ENCODE results near the gene DDX41.
"Not testable (repeated sequence)": the region's sequence is repeated elsewhere in the genome, so short reads cannot be mapped to it uniquely, and the experiment has no call there.

The DDX41 gene

GRCh38 chr5:177536386-177536785 lies 19.6 kb upstream of the DDX41 start:
- H3K36me3 ChIP-seq: peaks cover 17 to 56% (median 51%) of the 10 kb centered on the region in 3 donors
- TF ChIP-seq CTCF (IDR thresholded peaks at IDR 0.05): no peak
- DNase-seq: no peak
- peaks cover 14 to 72% (median 48%) of the 10 kb centered on the region in 4 donors for H3K4me1 ChIP-seq
- H3K27me3 ChIP-seq: no peaks in the 10 kb centered on the region
- no peak overlapping the region for H3K4me3 ChIP-seq
- peak overlapping the region; percentile 76 to 79 for H3K27ac ChIP-seq
- no peaks in the 10 kb centered on the region for H3K9me3 ChIP-seq
- intact Hi-C loops (cut with DNase I; ENCODE audit: low total_unique reads): no loop called here

- Histone ChIP-seq H3K27me3 (no peaks in the 10 kb centered on the region), H3K9me3 (no peaks in the 10 kb centered on the region), H3K4me1 (peaks cover 14 to 61% (median 45%) of the 10 kb centered on the region in 4 donors), H3K36me3 (peaks cover 30 to 68% (median 62%) of the 10 kb centered on the region in 3 donors), H3K4me3 (no peak overlapping the region), H3K27ac (peak overlapping the region; percentile 45 to 79)
- intact Hi-C loops (cut with DNase I; ENCODE audit: low total_unique reads): no loop called here
- DNase-seq: no peak
- no peak for TF ChIP-seq CTCF (IDR thresholded peaks at IDR 0.05)
Observed at GRCh38 chr5:177535125-177535524, 18.4 kb upstream of the DDX41 start.

GRCh38 chr5:177534433-177534832 lies 17.7 kb upstream of the DDX41 start:
- intact Hi-C loops (cut with DNase I; ENCODE audit: low total_unique reads); DNase-seq; H3K27me3 ChIP-seq; H3K9me3 ChIP-seq; H3K4me3 ChIP-seq: not testable (repeated sequence)
- peaks cover 14 to 54% (median 39%) of the 10 kb centered on the region in 4 donors for H3K4me1 ChIP-seq
- peak overlapping the region; percentile 45 to 79 for H3K27ac ChIP-seq
- H3K36me3 ChIP-seq: peaks cover 31 to 75% (median 69%) of the 10 kb centered on the region in 3 donors

- DNase-seq: no peak
- H3K36me3 ChIP-seq: peaks cover 51 to 86% (median 83%) of the 10 kb centered on the region in 3 donors
Observed at GRCh38 chr5:177531209-177531940, 14.6 kb upstream of the DDX41 start.

GRCh38 chr5:177530638-177531037 lies 13.9 kb upstream of the DDX41 start:
- no peak for DNase-seq
- peaks cover 45 to 86% (median 83%) of the 10 kb centered on the region in 3 donors for H3K36me3 ChIP-seq

More at GRCh38 chr5:177531209-177531940, 14.6 kb upstream of the DDX41 start:
- peak overlapping the region in 1 of 2 donors; percentile 5 for H3K27ac ChIP-seq
- no peaks in the 10 kb centered on the region for H3K9me3 ChIP-seq
- H3K4me1 ChIP-seq: peaks cover 0 to 25% (median 11%) of the 10 kb centered on the region in 4 donors
- no peak overlapping the region for H3K4me3 ChIP-seq
- no peaks in the 10 kb centered on the region for H3K27me3 ChIP-seq
- no peak for TF ChIP-seq CTCF (IDR thresholded peaks at IDR 0.05)
- intact Hi-C loops (cut with DNase I; ENCODE audit: low total_unique reads): no loop called here

More at GRCh38 chr5:177530638-177531037, 13.9 kb upstream of the DDX41 start:
- Histone ChIP-seq H3K4me1 (peaks cover 0 to 18% (median 5%) of the 10 kb centered on the region in 4 donors), H3K27me3 (no peaks in the 10 kb centered on the region), H3K9me3 (no peaks in the 10 kb centered on the region), H3K4me3 (no peak overlapping the region), H3K27ac (no peak overlapping the region)
- TF ChIP-seq CTCF (IDR thresholded peaks at IDR 0.05): no peak
- intact Hi-C loops (cut with DNase I; ENCODE audit: low total_unique reads): no loop called here

All from tibial artery (tissue), 4 donors.